Loucy (cell line): ENCODE measurements around the gene TMEM178A.

Experiments
- H2AFZ ChIP-seq: fragments of 200-600 bp; sonication (generic); 2 replicates; pipeline ENCODE4 v1.6.0; 2016; ENCODE audit warnings: antibody characterized with exemption, mild to moderate bottlenecking, low read length, moderate library complexity
- H3F3A ChIP-seq: fragments of 200-600 bp; 2 replicates; pipeline ENCODE4 v1.6.0; 2016; ENCODE audit warnings: antibody characterized with exemption, low read depth, mild to moderate bottlenecking
- H3K27me3 ChIP-seq: fragments of 200-600 bp; sonication (generic); 2 replicates; pipeline ENCODE4 v1.6.1; 2014; ENCODE audit warnings: low read length, mild to moderate bottlenecking; ENCODE audit not compliant: insufficient read depth, poor library complexity, severe bottlenecking
- H3K36me3 ChIP-seq: fragments of 200-600 bp; sonication (generic); 2 replicates; pipeline ENCODE4 v1.6.1; 2016; ENCODE audit warnings: low read length; ENCODE audit not compliant: insufficient read depth
- H3K4me1 ChIP-seq: fragments of 200-600 bp; sonication (generic); 2 replicates; pipeline ENCODE4 v1.5.1; 2014; ENCODE audit warnings: low read length, mild to moderate bottlenecking; ENCODE audit not compliant: insufficient read depth, poor library complexity, severe bottlenecking
- H3K4me2 ChIP-seq: fragments of 200-600 bp; sonication (generic); 2 replicates; pipeline ENCODE4 v1.6.0; 2014; ENCODE audit warnings: antibody characterized with exemption, low read length, low read depth, mild to moderate bottlenecking; ENCODE audit not compliant: poor library complexity, severe bottlenecking
- H3K4me3 ChIP-seq: fragments of 200-600 bp; sonication (generic); 2 replicates; pipeline ENCODE4 v1.5.1; 2014; ENCODE audit warnings: low read length, mild to moderate bottlenecking, mixed read lengths; ENCODE audit not compliant: poor library complexity, severe bottlenecking
- H3K79me2 ChIP-seq: fragments of 200-600 bp; sonication (generic); 2 replicates; pipeline ENCODE4 v1.6.1; 2014; ENCODE audit warnings: low read length; ENCODE audit not compliant: insufficient read depth
- H3K9ac ChIP-seq: fragments of 200-600 bp; sonication (generic); 2 replicates; pipeline ENCODE4 v1.6.0; 2014; ENCODE audit warnings: mild to moderate bottlenecking, low read depth, low read length, moderate library complexity; ENCODE audit not compliant: poor library complexity, severe bottlenecking
- H3K9me2 ChIP-seq: fragments of 200-600 bp; sonication (generic); replicated peaks from 2 replicates; pipeline ENCODE4 v1.6.1; 2016; ENCODE audit warnings: low read depth, low read length, mixed read lengths
- H3K9me3 ChIP-seq: fragments of 200-600 bp; sonication (generic); 2 replicates; pipeline ENCODE4 v1.6.1; 2014; ENCODE audit warnings: mild to moderate bottlenecking, antibody characterized with exemption, low read length, low read depth; ENCODE audit not compliant: insufficient read depth
- H4K20me1 ChIP-seq: fragments of 200-600 bp; sonication (generic); 2 replicates; pipeline ENCODE4 v1.6.0; 2014; ENCODE audit warnings: antibody characterized with exemption, low read length, mild to moderate bottlenecking; ENCODE audit not compliant: insufficient read depth, poor library complexity, severe bottlenecking
- EZH2phosphoT487 ChIP-seq: fragments of 200-600 bp; IDR thresholded peaks from 2 replicates; pipeline ENCODE4 v1.6.1; 2018; ENCODE audit warnings: antibody characterized with exemption, mild to moderate bottlenecking, moderate library complexity, borderline replicate concordance
- TF ChIP-seq, protein P1 (sequence below): fragments of 200-600 bp; sonication (generic); conservative IDR thresholded peaks from 2 replicates; pipeline ENCODE4 v1.5.1; 2014; ENCODE audit warnings: mild to moderate bottlenecking, antibody characterized with exemption, low read length

TMEM178A gene

DNA sequence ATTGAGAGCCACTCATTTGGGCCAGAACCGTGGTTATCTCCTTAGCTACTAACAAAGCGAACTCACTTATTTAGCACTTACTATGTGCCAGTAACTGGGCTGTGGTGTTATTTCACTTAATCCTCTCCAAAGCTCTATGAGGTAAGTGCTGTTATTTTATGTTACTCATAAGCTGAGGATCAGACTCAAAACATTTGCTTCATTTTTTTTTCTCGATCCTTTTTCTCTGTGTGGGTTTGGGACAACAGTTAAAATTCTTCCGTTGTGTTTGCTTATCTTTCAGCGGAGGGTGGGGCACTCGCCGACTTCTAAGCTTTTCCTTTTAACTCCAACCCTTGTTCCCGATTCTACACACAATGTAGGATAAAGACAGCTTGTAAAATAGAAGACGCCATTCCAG is 52.8 kb downstream of the TMEM178A start:
- Histone ChIP-seq H3K9ac (no peak overlapping the region), H3K4me2 (no peak overlapping the region), H4K20me1 (no peaks in the 10 kb centered on the region), H3K9me2 (no peaks in the 10 kb centered on the region), H3F3A (no peaks in the 10 kb centered on the region), H3K79me2 (no peaks in the 10 kb centered on the region), H3K4me1 (no peaks in the 10 kb centered on the region), H3K27me3 (peaks cover 5% of the 10 kb centered on the region), H2AFZ (no peak overlapping the region), H3K4me3 (no peak overlapping the region), H3K9me3 (no peaks in the 10 kb centered on the region), H3K36me3 (no peaks in the 10 kb centered on the region)
- TF ChIP-seq EZH2phosphoT487: no peak
- TF ChIP-seq, protein P1, sequence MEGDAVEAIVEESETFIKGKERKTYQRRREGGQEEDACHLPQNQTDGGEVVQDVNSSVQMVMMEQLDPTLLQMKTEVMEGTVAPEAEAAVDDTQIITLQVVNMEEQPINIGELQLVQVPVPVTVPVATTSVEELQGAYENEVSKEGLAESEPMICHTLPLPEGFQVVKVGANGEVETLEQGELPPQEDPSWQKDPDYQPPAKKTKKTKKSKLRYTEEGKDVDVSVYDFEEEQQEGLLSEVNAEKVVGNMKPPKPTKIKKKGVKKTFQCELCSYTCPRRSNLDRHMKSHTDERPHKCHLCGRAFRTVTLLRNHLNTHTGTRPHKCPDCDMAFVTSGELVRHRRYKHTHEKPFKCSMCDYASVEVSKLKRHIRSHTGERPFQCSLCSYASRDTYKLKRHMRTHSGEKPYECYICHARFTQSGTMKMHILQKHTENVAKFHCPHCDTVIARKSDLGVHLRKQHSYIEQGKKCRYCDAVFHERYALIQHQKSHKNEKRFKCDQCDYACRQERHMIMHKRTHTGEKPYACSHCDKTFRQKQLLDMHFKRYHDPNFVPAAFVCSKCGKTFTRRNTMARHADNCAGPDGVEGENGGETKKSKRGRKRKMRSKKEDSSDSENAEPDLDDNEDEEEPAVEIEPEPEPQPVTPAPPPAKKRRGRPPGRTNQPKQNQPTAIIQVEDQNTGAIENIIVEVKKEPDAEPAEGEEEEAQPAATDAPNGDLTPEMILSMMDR: no peak

GRCh38 chr2:39719317-39719716 is 53.6 kb downstream of the TMEM178A start:
- H3K4me3 ChIP-seq: no peak overlapping the region
- no peaks in the 10 kb centered on the region for H3K9me3 ChIP-seq
- no peak overlapping the region for H3K4me2 ChIP-seq
- H3K4me1 ChIP-seq: no peaks in the 10 kb centered on the region
- no peaks in the 10 kb centered on the region for H3K36me3 ChIP-seq
- TF ChIP-seq, protein P1: no peak
- no peak for TF ChIP-seq EZH2phosphoT487
- no peaks in the 10 kb centered on the region for H3K9me2 ChIP-seq
- H4K20me1 ChIP-seq: no peaks in the 10 kb centered on the region
- H3K27me3 ChIP-seq: peaks cover 5% of the 10 kb centered on the region
- no peak overlapping the region for H3K9ac ChIP-seq
- no peaks in the 10 kb centered on the region for H3F3A ChIP-seq
- no peaks in the 10 kb centered on the region for H3K79me2 ChIP-seq
- H2AFZ ChIP-seq: no peak overlapping the region

- Histone ChIP-seq H2AFZ (no peak overlapping the region), H3K36me3 (no peaks in the 10 kb centered on the region), H3K4me3 (no peak overlapping the region), H3K9me3 (no peaks in the 10 kb centered on the region), H4K20me1 (no peaks in the 10 kb centered on the region), H3F3A (no peaks in the 10 kb centered on the region), H3K9me2 (no peaks in the 10 kb centered on the region), H3K4me1 (no peaks in the 10 kb centered on the region), H3K4me2 (no peak overlapping the region), H3K79me2 (no peaks in the 10 kb centered on the region), H3K9ac (no peak overlapping the region), H3K27me3 (peaks cover under 1% of the 10 kb centered on the region)
- no peak for TF ChIP-seq EZH2phosphoT487
- TF ChIP-seq, protein P1: no peak
Observed at GRCh38 chr2:39720970-39721369, 55.3 kb downstream of the TMEM178A start.
